ENCODE measurements around the gene CD8A. TPM values are rescaled to one million over a fixed set of nuclear protein-coding genes. Genes with fewer than 3 reads are reported as not detected.
A peak's percentile ranks its signal among the peaks of the same experiment; 100 is the strongest.

CD8A gene
- total and polyA plus RNA-seq, 10 of the 15 experiments (the other 5 are each of a cell fraction or from before 2014, with no cell fraction given), result 0.15 to 0.43 TPM; not detected in 8

- TF ChIP-seq EGR1 (IDR thresholded peaks at IDR 0.05; ENCODE audit: borderline replicate concordance in 1 of 2, low read depth in 2 of 2, low read length in 2 of 2), result no peak
- 0 out of 2 replicates have a peak, but pooled peaks have one; percentile 26 for TF ChIP-seq IRF4 (IDR thresholded peaks at IDR 0.05; ENCODE audit: low read depth, low read length)
- peak; percentile 88 for TF ChIP-seq SMC3 (IDR thresholded peaks at IDR 0.05; ENCODE audit: borderline replicate concordance, low read length)
- TF ChIP-seq ZBTB33 (IDR thresholded peaks at IDR 0.05), result no peak
- no peak for TF ChIP-seq SIX5 (IDR thresholded peaks at IDR 0.05; ENCODE audit: low read depth, low read length, severe bottlenecking)
- TF ChIP-seq SKIL (IDR thresholded peaks at IDR 0.05; ENCODE audit: low read depth, poor library complexity, severe bottlenecking), result peak; percentile 59
- peak; percentile 94 for TF ChIP-seq RAD21 (IDR thresholded peaks at IDR 0.05; ENCODE audit: insufficient read depth, low read depth, low read length)
- no peak for TF ChIP-seq HDGF (IDR thresholded peaks at IDR 0.05)
- TF ChIP-seq SMARCA5 (IDR thresholded peaks at IDR 0.05), result 0 out of 2 replicates have a peak, but pooled peaks have one; percentile 41
- peak; percentile 53 to 61; a peak in 2 of 4 replicates for TF ChIP-seq BHLHE40 (IDR thresholded peaks at IDR 0.05; ENCODE audit: borderline replicate concordance in 1 of 2, low read depth in 2 of 2, low read length in 1 of 2)
- TF ChIP-seq PKNOX1 (IDR thresholded peaks at IDR 0.05), result peak; percentile 67
- TF ChIP-seq ZNF622 (IDR thresholded peaks at IDR 0.05), result no peak
- no peak for TF ChIP-seq NR2C2 (IDR thresholded peaks at IDR 0.05; ENCODE audit: borderline replicate concordance, control insufficient read depth, insufficient read length, low read depth)
- TF ChIP-seq NKRF (conservative IDR thresholded peaks at IDR 0.05), result no peak
- TF ChIP-seq POU2F2 (IDR thresholded peaks at IDR 0.05; ENCODE audit: borderline replicate concordance, low read depth, low read length), result peak; percentile 60; the same call in 1 of the 3 replicates
- no peak for TF ChIP-seq ZNF687 (IDR thresholded peaks at IDR 0.05)
- no peak for TF ChIP-seq ZZZ3 (IDR thresholded peaks at IDR 0.05; ENCODE audit: control insufficient read depth, insufficient read length, low read depth)
Observed at GRCh38 chr2:86808315-86809161, 17.8 kb upstream of the CD8A start (continued).
